ENCODE results near the gene ADGRA3.

ADGRA3 gene

GRCh38 chr4:22471419-22471818 is 44.4 kb downstream of the ADGRA3 start:
- in situ Hi-C loops (cut with MboI; ENCODE audit: low sequenced_read_pairs, unreplicated experiment), result no loop called here
- no peak for DNase-seq (ENCODE audit: low spot score)
- TF ChIP-seq CTCF (IDR thresholded peaks at IDR 0.05; ENCODE audit: borderline replicate concordance, control extremely low read depth, extremely low read depth, insufficient read depth, missing control alignments), result no peak

GRCh38 chr4:22466581-22466980 is 49.3 kb downstream of the ADGRA3 start:
- in situ Hi-C loops (cut with MboI; ENCODE audit: low sequenced_read_pairs, unreplicated experiment), result no loop called here
- TF ChIP-seq CTCF (IDR thresholded peaks at IDR 0.05; ENCODE audit: borderline replicate concordance, control extremely low read depth, extremely low read depth, insufficient read depth, missing control alignments), result no peak
- DNase-seq (ENCODE audit: low spot score), result no peak

- in situ Hi-C loops (cut with MboI; ENCODE audit: low sequenced_read_pairs, unreplicated experiment), result no loop called here
- DNase-seq (ENCODE audit: low spot score), result no peak
- TF ChIP-seq CTCF (IDR thresholded peaks at IDR 0.05; ENCODE audit: borderline replicate concordance, control extremely low read depth, extremely low read depth, insufficient read depth, missing control alignments), result no peak
These were observed 49.9 kb downstream of the ADGRA3 start for GRCh38 chr4:22465996-22466395.

GRCh38 chr4:22465349-22465748 is 50.5 kb downstream of the ADGRA3 start:
- in situ Hi-C loops (cut with MboI; ENCODE audit: low sequenced_read_pairs, unreplicated experiment), result no loop called here
- no peak for DNase-seq (ENCODE audit: low spot score)
- TF ChIP-seq CTCF (IDR thresholded peaks at IDR 0.05; ENCODE audit: borderline replicate concordance, control extremely low read depth, extremely low read depth, insufficient read depth, missing control alignments), result no peak

- in situ Hi-C loops (cut with MboI; ENCODE audit: low sequenced_read_pairs, unreplicated experiment), result no loop called here
- DNase-seq (ENCODE audit: low spot score), result no peak
- no peak for TF ChIP-seq CTCF (IDR thresholded peaks at IDR 0.05; ENCODE audit: borderline replicate concordance, control extremely low read depth, extremely low read depth, insufficient read depth, missing control alignments)
These were observed 52.7 kb downstream of the ADGRA3 start for GRCh38 chr4:22463179-22463578.

- TF ChIP-seq CTCF (IDR thresholded peaks at IDR 0.05; ENCODE audit: borderline replicate concordance, control extremely low read depth, extremely low read depth, insufficient read depth, missing control alignments), result no peak
- no peak for DNase-seq (ENCODE audit: low spot score)
- in situ Hi-C loops (cut with MboI; ENCODE audit: low sequenced_read_pairs, unreplicated experiment), result no loop called here
These were observed 53.2 kb downstream of the ADGRA3 start for GRCh38 chr4:22462688-22463087.

GRCh38 chr4:22460266-22460665 is 55.6 kb downstream of the ADGRA3 start:
- in situ Hi-C loops (cut with MboI; ENCODE audit: low sequenced_read_pairs, unreplicated experiment), result no loop called here
- no peak for DNase-seq (ENCODE audit: low spot score)

More at GRCh38 chr4:22460266-22460665, 55.6 kb downstream of the ADGRA3 start:
- no peak for TF ChIP-seq CTCF (IDR thresholded peaks at IDR 0.05; ENCODE audit: borderline replicate concordance, control extremely low read depth, extremely low read depth, insufficient read depth, missing control alignments)
